ENCODE data around the gene DCAF15.

Gene DCAF15

GRCh38 chr19:13952154-13952930 is at the start of gene DCAF15:
Gene DCAF15, plus strand, starts transcription at chr19:13952509. Its CDS starts 4 bp downstream, at chr19:13952513.
- peak within 1 kb of the TSS; percentile 87 for H3K4me3 Mint-ChIP-seq
- peak; percentile 98 for DNase-seq
- peaks cover 14% of the 10 kb centered on the region for H3K27me3 Mint-ChIP-seq (ENCODE audit: low read depth, poor library complexity)
- peaks cover 15% of the 10 kb centered on the region for H3K4me1 Mint-ChIP-seq
- H3K9me3 Mint-ChIP-seq: no peaks in the 10 kb centered on the region
- peaks cover 15% of the 10 kb centered on the region for H3K36me3 Mint-ChIP-seq (ENCODE audit: low read depth)
- no peak within 1 kb of the TSS for H3K27ac Mint-ChIP-seq
- TF ChIP-seq CTCF (IDR thresholded peaks at IDR 0.05): no peak

GRCh38 chr19:13902993-13903555 is 49.2 kb upstream of the DCAF15 start:
- no peak for DNase-seq
- Mint-ChIP-seq H3K4me1 (peaks cover 18% of the 10 kb centered on the region), H3K9me3 (peaks cover 3% of the 10 kb centered on the region), H3K27me3 (ENCODE audit: low read depth, poor library complexity) (no peaks in the 10 kb centered on the region), H3K27ac (no peak overlapping the region), H3K4me3 (no peak overlapping the region), H3K36me3 (ENCODE audit: low read depth) (no peaks in the 10 kb centered on the region)
- TF ChIP-seq CTCF (IDR thresholded peaks at IDR 0.05): no peak

- Mint-ChIP-seq H3K27ac (no peak within 1 kb of the TSS), H3K4me3 (peak within 1 kb of the TSS; percentile 86), H3K9me3 (peaks cover 3% of the 10 kb centered on the region), H3K27me3 (ENCODE audit: low read depth, poor library complexity) (no peaks in the 10 kb centered on the region), H3K36me3 (ENCODE audit: low read depth) (peaks cover 6% of the 10 kb centered on the region), H3K4me1 (peaks cover 11% of the 10 kb centered on the region)
- DNase-seq: peak; percentile 93
- no peak for TF ChIP-seq CTCF (IDR thresholded peaks at IDR 0.05)
Observed at GRCh38 chr19:13905634-13906520, 46.4 kb upstream of the DCAF15 start, which contains the start of the genes BRME1 and CC2D1A. Gene BRME1, minus strand, starts transcription at chr19:13906117. Its CDS starts 1,225 bp downstream, at chr19:13904892. Gene CC2D1A, plus strand, starts transcription at chr19:13906201. Its CDS starts 241 bp downstream, at chr19:13906442.

- Mint-ChIP-seq H3K4me1 (peaks cover 11% of the 10 kb centered on the region), H3K4me3 (peak overlapping the region; percentile 86), H3K27ac (no peak overlapping the region), H3K36me3 (ENCODE audit: low read depth) (peaks cover 6% of the 10 kb centered on the region), H3K27me3 (ENCODE audit: low read depth, poor library complexity) (no peaks in the 10 kb centered on the region), H3K9me3 (peaks cover 3% of the 10 kb centered on the region)
- no peak for TF ChIP-seq CTCF (IDR thresholded peaks at IDR 0.05)
- no peak for DNase-seq
Observed at GRCh38 chr19:13906521-13906904, 45.8 kb upstream of the DCAF15 start.

GRCh38 chr19:13906910-13907309 is 45.4 kb upstream of the DCAF15 start:
- Mint-ChIP-seq H3K36me3 (ENCODE audit: low read depth) (peaks cover 8% of the 10 kb centered on the region), H3K27ac (no peak overlapping the region), H3K4me1 (peaks cover 11% of the 10 kb centered on the region), H3K27me3 (ENCODE audit: low read depth, poor library complexity) (no peaks in the 10 kb centered on the region), H3K4me3 (peak overlapping the region; percentile 86), H3K9me3 (peaks cover 3% of the 10 kb centered on the region)
- no peak for DNase-seq
- TF ChIP-seq CTCF (IDR thresholded peaks at IDR 0.05): no peak

Measured in nephron progenitor cell (in vitro differentiated cells).